Measurements from ENCODE around the gene SEL1L. TPM values are rescaled to one million over a fixed set of nuclear protein-coding genes. Genes with fewer than 3 reads are reported as not detected.
"Not testable (repeated sequence)": the region's sequence is repeated elsewhere in the genome, so short reads cannot be mapped to it uniquely, and the experiment has no call there.

Gene SEL1L
- total RNA-seq, 1 donor from 2014 or later = 43.1 TPM

GRCh38 chr14:81434230-81434629, 99.4 kb downstream of the SEL1L start:
- Mint-ChIP-seq H3K9me3 (ENCODE audit: unreplicated experiment) (peaks cover 10% of the 10 kb centered on the region), H3K27me3 (ENCODE audit: unreplicated experiment) (peaks cover 10% of the 10 kb centered on the region), H3K4me3 (ENCODE audit: unreplicated experiment) (peak overlapping the region; percentile 99), H3K27ac (ENCODE audit: unreplicated experiment) (peak overlapping the region; percentile 57), H3K4me1 (ENCODE audit: low read depth, unreplicated experiment) (peaks cover 41% of the 10 kb centered on the region), H3K36me3 (ENCODE audit: unreplicated experiment) (peaks cover 5% of the 10 kb centered on the region)
- DNase-seq = no peak
- no peak for TF ChIP-seq CTCF (IDR thresholded peaks at IDR 0.05; ENCODE audit: partially characterized antibody, unreplicated experiment)

- peaks cover 44% of the 10 kb centered on the region for H3K4me1 Mint-ChIP-seq (ENCODE audit: low read depth, unreplicated experiment)
- peaks cover 10% of the 10 kb centered on the region for H3K9me3 Mint-ChIP-seq (ENCODE audit: unreplicated experiment)
- no peaks in the 10 kb centered on the region for H3K36me3 Mint-ChIP-seq (ENCODE audit: unreplicated experiment)
- peak overlapping the region; percentile 20 for H3K27ac Mint-ChIP-seq (ENCODE audit: unreplicated experiment)
- no peak for DNase-seq
- H3K4me3 Mint-ChIP-seq (ENCODE audit: unreplicated experiment) = peak overlapping the region; percentile 99
- H3K27me3 Mint-ChIP-seq (ENCODE audit: unreplicated experiment) = peaks cover 10% of the 10 kb centered on the region
- no peak for TF ChIP-seq CTCF (IDR thresholded peaks at IDR 0.05; ENCODE audit: partially characterized antibody, unreplicated experiment)
These were observed 100.3 kb downstream of the SEL1L start for GRCh38 chr14:81433378-81433777.

GRCh38 chr14:81432219-81432661, 101.4 kb downstream of the SEL1L start:
- no peak for TF ChIP-seq CTCF (IDR thresholded peaks at IDR 0.05; ENCODE audit: partially characterized antibody, unreplicated experiment)
- peaks cover 10% of the 10 kb centered on the region for H3K27me3 Mint-ChIP-seq (ENCODE audit: unreplicated experiment)
- no peaks in the 10 kb centered on the region for H3K36me3 Mint-ChIP-seq (ENCODE audit: unreplicated experiment)

GRCh38 chr14:81430235-81430634, 103.4 kb downstream of the SEL1L start:
- H3K27ac Mint-ChIP-seq (ENCODE audit: unreplicated experiment) = peak overlapping the region; percentile 97
- H3K4me1 Mint-ChIP-seq (ENCODE audit: low read depth, unreplicated experiment) = peaks cover 58% of the 10 kb centered on the region
- DNase-seq = no peak
- peak overlapping the region; percentile 88 for H3K4me3 Mint-ChIP-seq (ENCODE audit: unreplicated experiment)
- H3K9me3 Mint-ChIP-seq (ENCODE audit: unreplicated experiment) = peaks cover under 1% of the 10 kb centered on the region
- no peak for TF ChIP-seq CTCF (IDR thresholded peaks at IDR 0.05; ENCODE audit: partially characterized antibody, unreplicated experiment)
- H3K36me3 Mint-ChIP-seq (ENCODE audit: unreplicated experiment) = no peaks in the 10 kb centered on the region
- peaks cover 2% of the 10 kb centered on the region for H3K27me3 Mint-ChIP-seq (ENCODE audit: unreplicated experiment)

More at GRCh38 chr14:81432219-81432661, 101.4 kb downstream of the SEL1L start:
- peaks cover 53% of the 10 kb centered on the region for H3K4me1 Mint-ChIP-seq (ENCODE audit: low read depth, unreplicated experiment)
- peak overlapping the region; percentile 99 for H3K4me3 Mint-ChIP-seq (ENCODE audit: unreplicated experiment)
- peak overlapping the region; percentile 69 for H3K27ac Mint-ChIP-seq (ENCODE audit: unreplicated experiment)
- H3K9me3 Mint-ChIP-seq (ENCODE audit: unreplicated experiment) = peaks cover 7% of the 10 kb centered on the region
- DNase-seq = no peak

- DNase-seq; H3K27me3 Mint-ChIP-seq (ENCODE audit: unreplicated experiment); H3K9me3 Mint-ChIP-seq (ENCODE audit: unreplicated experiment); H3K36me3 Mint-ChIP-seq (ENCODE audit: unreplicated experiment): not testable (repeated sequence)
- Mint-ChIP-seq H3K4me1 (ENCODE audit: low read depth, unreplicated experiment) (peaks cover 58% of the 10 kb centered on the region), H3K4me3 (ENCODE audit: unreplicated experiment) (peak overlapping the region; percentile 88), H3K27ac (ENCODE audit: unreplicated experiment) (peak overlapping the region; percentile 97)
These were observed 103.9 kb downstream of the SEL1L start for GRCh38 chr14:81429749-81430148.

All from glutamatergic neuron (in vitro differentiated cells).